GM12878 (cell line): ENCODE measurements around the gene CD7. TPM values are rescaled to one million over a fixed set of nuclear protein-coding genes. Genes with fewer than 3 reads are reported as not detected.
A peak's percentile ranks its signal among the peaks of the same experiment; 100 is the strongest.

ENCODE experiments used
- ATAC-seq: fragments of 200-7000 bp; cut with Tn5 transposase; 3 replicates; pipeline ENCODE4 v1.9.1; 2020; ENCODE audit warnings: mild to moderate bottlenecking, moderate library complexity
- BruUV-seq: library from RNA; stranded (reverse); fragments of 400-500 nt; replicated peaks from 2 replicates; lab custom pipeline; 2021; lab: Mats Ljungman, UMichigan
- CTCF ChIA-PET: fragments of 300-600 bp; sonication (Branson Sonifier 250); formaldehyde crosslinking; extraction: SDS; loops from one replicate; lab custom pipeline; 2021; ENCODE audit warnings: inconsistent platforms; lab: Yijun Ruan, JAX
- POLR2A ChIA-PET: fragments of 350-600 bp; formaldehyde crosslinking; extraction: SDS; loops from one replicate; lab custom pipeline; 2021; ENCODE audit warnings: inconsistent platforms; lab: Charles Lee
- RAD21 ChIA-PET: fragments of 300-600 bp; sonication (Branson Sonifier 250); formaldehyde crosslinking; loops from one replicate; lab custom pipeline; 2023; ENCODE audit warnings: antibody characterized with exemption; ENCODE audit not compliant: unreplicated experiment; lab: Charles Lee
- SMC1A ChIA-PET: fragments of 300-600 bp; sonication (Branson Sonifier 250); formaldehyde crosslinking; loops from one replicate; lab custom pipeline; 2023; ENCODE audit not compliant: unreplicated experiment, uncharacterized antibody; lab: Charles Lee
- DNase-seq: peaks from one replicate; pipeline ENCODE4 v3.0.0-alpha.2; 2011; ENCODE audit warnings: low read depth, low spot score
- FAIRE-seq: peaks from 3 replicates; lab custom pipeline; 2011; peaks lifted over from hg19 to GRCh38; lab: Jason Lieb, UNC
- H2AFZ ChIP-seq: 2 replicates; pipeline ENCODE4 v1.6.0; 2011; ENCODE audit warnings: low read depth, low read length, control low read depth; ENCODE audit not compliant: control insufficient read depth
- H3K27ac ChIP-seq: 2 replicates; pipeline ENCODE4 v1.5.1; 2011; ENCODE audit warnings: control low read depth; ENCODE audit not compliant: control insufficient read depth, insufficient read depth
- H3K27me3 ChIP-seq, 2 experiments: replicated peaks in 1 of 2; 2 replicates each; pipeline versions ENCODE4 v1.6.0 to v1.6.1; 2011; ENCODE audit warnings: low read length in 1 of 2; ENCODE audit not compliant: control insufficient read depth in 2 of 2, insufficient read depth in 2 of 2
- H3K36me3 ChIP-seq, 2 experiments: 2 replicates each; pipeline ENCODE4 v1.5.1; 2011; ENCODE audit warnings: low read length in 1 of 2; ENCODE audit not compliant: control insufficient read depth in 2 of 2, insufficient read depth in 2 of 2
- H3K4me1 ChIP-seq: 2 replicates; pipeline ENCODE4 v1.6.1; 2011; ENCODE audit warnings: mild to moderate bottlenecking, low read length, moderate library complexity, mixed read lengths; ENCODE audit not compliant: control insufficient read depth, insufficient read depth
- H3K4me2 ChIP-seq: 2 replicates; pipeline ENCODE4 v1.6.0; 2011; ENCODE audit warnings: control low read depth; ENCODE audit not compliant: control insufficient read depth, insufficient read depth
- H3K4me3 ChIP-seq: fragments of 200-600 bp; sonication (generic); 2 replicates; pipeline ENCODE4 v1.5.1; 2016
- H3K79me2 ChIP-seq: 2 replicates; pipeline ENCODE4 v1.6.0; 2011; ENCODE audit warnings: low read length; ENCODE audit not compliant: control insufficient read depth, insufficient read depth
- H3K9ac ChIP-seq: 2 replicates; pipeline ENCODE4 v1.8.0; 2011; ENCODE audit warnings: low read length, control low read depth, mixed read lengths; ENCODE audit not compliant: control insufficient read depth, insufficient read depth
- H3K9me3 ChIP-seq: replicated peaks from 3 replicates; pipeline ENCODE4 v1.5.1; 2011; ENCODE audit warnings: mild to moderate bottlenecking, low read length; ENCODE audit not compliant: control insufficient read depth, insufficient read depth
- H4K20me1 ChIP-seq: 2 replicates; pipeline ENCODE4 v1.6.0; 2011; ENCODE audit not compliant: control insufficient read depth, insufficient read depth
- BACH1 ChIP-seq: fragments of 450-650 bp; IDR thresholded peaks from 2 replicates; pipeline ENCODE4 v1.6.1; 2017; ENCODE audit warnings: mild to moderate bottlenecking, borderline replicate concordance
- CBFB ChIP-seq: IDR thresholded peaks from 2 replicates; pipeline ENCODE4 v1.6.1; 2016; ENCODE audit warnings: antibody characterized with exemption, low read depth
- CHD4 ChIP-seq: fragments of 200-600 bp; sonication (generic); IDR thresholded peaks from 2 replicates; pipeline ENCODE4 v1.6.1; 2016; ENCODE audit warnings: mild to moderate bottlenecking
- CTCF ChIP-seq, 3 experiments: IDR thresholded peaks in 2 of 3; conservative IDR thresholded peaks in 1 of 3; 2 replicates each; pipeline ENCODE4 v1.5.1; 2011; ENCODE audit warnings: low read depth in 3 of 3, low read length in 3 of 3, mild to moderate bottlenecking in 3 of 3, control low read depth in 2 of 3, moderate library complexity in 2 of 3, inconsistent platforms in 1 of 3, mixed read lengths in 1 of 3; ENCODE audit not compliant: control insufficient read depth in 2 of 3, insufficient read depth in 1 of 3; ENCODE audit errors: extremely low read depth in 1 of 3
- FOS ChIP-seq: IDR thresholded peaks from 3 replicates; pipeline ENCODE4 v1.6.1; 2011; ENCODE audit warnings: borderline replicate concordance; ENCODE audit not compliant: insufficient read length; ENCODE audit errors: extremely low read depth
- HDAC2 ChIP-seq: fragments of 200-600 bp; sonication (generic); IDR thresholded peaks from 2 replicates; pipeline ENCODE4 v1.6.1; 2017
- NFYA ChIP-seq: IDR thresholded peaks from 2 replicates; pipeline ENCODE4 v1.6.1; 2011; ENCODE audit warnings: low read depth, mild to moderate bottlenecking, low read length, improper control_type of control experiment, borderline replicate concordance
- POU2F2 ChIP-seq: IDR thresholded peaks from 3 replicates; pipeline ENCODE4 v1.6.1; 2011; ENCODE audit warnings: low read depth, mild to moderate bottlenecking, low read length, borderline replicate concordance
- RELA ChIP-seq: fragments of 450-650 bp; IDR thresholded peaks from 2 replicates; pipeline ENCODE4 v1.8.0; 2014; ENCODE audit warnings: borderline replicate concordance; ENCODE audit not compliant: partially characterized antibody
- SPI1 ChIP-seq: IDR thresholded peaks from 2 replicates; pipeline ENCODE4 v1.6.1; 2011; ENCODE audit warnings: low read depth, mild to moderate bottlenecking, low read length, moderate library complexity, borderline replicate concordance; ENCODE audit not compliant: insufficient read depth
- TCF12 ChIP-seq: IDR thresholded peaks from 2 replicates; pipeline ENCODE4 v1.6.1; 2011; ENCODE audit warnings: low read depth, mild to moderate bottlenecking, low read length
- USF2 ChIP-seq: IDR thresholded peaks from 2 replicates; pipeline ENCODE4 v1.6.1; 2011; ENCODE audit warnings: low read depth, low read length, improper control_type of control experiment, borderline replicate concordance
- WRNIP1 ChIP-seq: IDR thresholded peaks from 2 replicates; pipeline ENCODE4 v1.6.1; 2011; ENCODE audit warnings: low read depth, low read length, improper control_type of control experiment, borderline replicate concordance
- WGBS: methylation state at CpG from one replicate; pipeline ENCODE4 v1.1.6; 2016; ENCODE audit warnings: low lambda C conversion rate; ENCODE audit not compliant: insufficient replicate concordance, insufficient coverage; ENCODE audit errors: missing lambda C conversion rate; 5-methylcytosine and 5-hydroxymethylcytosine counted together
- in situ Hi-C: fragments of 300-500 bp; cut with MboI; formaldehyde crosslinking; loops from 9 replicates; pipeline ENCODE4 v1.14.3; 2018; ENCODE audit warnings: mixed read lengths
- intact Hi-C: fragments of 100-400 bp; cut with micrococcal nuclease; formaldehyde crosslinking; loops from one replicate; pipeline ENCODE4 v1.14.2; 2022; ENCODE audit not compliant: unreplicated experiment
- polyA plus RNA-seq, 11 experiments: library from polyadenylated mRNA; depleted of rRNA in 4 of 11; unstranded in 6 of 11; stranded (reverse) in 5 of 11; fragments of >200 nt; fragmentation: Nextera tagmentation in 4 of 11; fragmentation: Illumina TruSeq in 1 of 11; extraction: Ambion mirVana in 4 of 11; extraction: Trizol in 1 of 11; gene quantifications; 1 replicate in 1 of 11; 2 replicates in 10 of 11; pipeline versions ENCODE4 v1.2.1 to v1.2.3, GENCODE V29; 2011 to 2016; ENCODE audit warnings: inconsistent platforms in 2 of 11, missing spikeins in 2 of 11, low read depth in 1 of 11
- total RNA-seq, 4 experiments: library from RNA; depleted of rRNA in 3 of 4; stranded (reverse); fragments of >200 nt in 3 of 4; fragmentation: Illumina TruSeq in 1 of 4; extraction: Trizol in 1 of 4; gene quantifications; 2 replicates each; pipeline versions ENCODE4 v1.2.1 to v1.2.3, GENCODE V29; 2013 to 2021

The CD7 gene
- total and polyA plus RNA-seq, 10 of the 15 experiments (the other 5 are each of a cell fraction or from before 2014, with no cell fraction given): 0.33 TPM; not detected in 9

- no peaks in the 10 kb centered on the region for H3K9me3 ChIP-seq
- no peaks in the 10 kb centered on the region for H3K79me2 ChIP-seq
- DNase-seq (no peak), ATAC-seq (peak; percentile 67), FAIRE-seq (no peak)
- H3K27me3 ChIP-seq: no peaks in the 10 kb centered on the region
- ChIA-PET CTCF (interaction anchor here (0.6 to 1.8 kb wide), 9 partner anchors 8 to 191 kb away, joined by 3 to 8 read pairs (median 4); partner anchors contain the start of gene UTS2R), SMC1A (interaction anchor here (0.8 to 1.2 kb wide), 3 partner anchors 8 to 61 kb away, joined by 3 read pairs; no protein-coding TSS in a partner anchor), RAD21 (interaction anchor here (1.2 kb wide), 1 partner anchor 43 kb away, joined by 6 read pairs; no protein-coding TSS in a partner anchor), POLR2A (no interaction called here)
- H3K4me2 ChIP-seq: no peak within 1 kb of the TSS
- H3K27ac ChIP-seq: no peak within 1 kb of the TSS
- no peak within 1 kb of the TSS for H3K4me3 ChIP-seq
- H3K36me3 ChIP-seq: no peaks in the 10 kb centered on the region
- no peak within 1 kb of the TSS; the same call in 1 of the 2 replicates for H2AFZ ChIP-seq
- in situ Hi-C loops: no loop called here
- WGBS: 64% methylated on average over 21 of the region's 21 CpGs
- H4K20me1 ChIP-seq: no peaks in the 10 kb centered on the region
- H3K9ac ChIP-seq: no peak within 1 kb of the TSS
- no TSS peak for BruUV-seq
- H3K4me1 ChIP-seq: peaks cover 4% of the 10 kb centered on the region; the same call in 1 of the 2 replicates
- intact Hi-C loops: no loop called here
- TF ChIP-seq BACH1 (peak; percentile 92), CTCF (IDR thresholded peaks at IDR 0.05 in 2 of 3, conservative IDR thresholded peaks at IDR 0.05 in 1 of 3; ENCODE audit: control insufficient read depth in 2 of 3, extremely low read depth in 1 of 3, insufficient read depth in 1 of 3, low read depth in 3 of 3, low read length in 3 of 3) (peak in 1 of 3 experiments; percentile 10; a peak in 1 of 6 replicates), RELA (no peak), HDAC2 (no peak), CHD4 (no peak), FOS (no peak), WRNIP1 (no peak), TCF12 (no peak), SPI1 (no peak), CBFB (no peak), POU2F2 (peak; percentile 93; the same call in 2 of the 3 replicates), USF2 (no peak), NFYA (no peak)
Measured at GRCh38 chr17:82358465-82359350, 41.3 kb upstream of the CD7 start, which contains the start of gene TEX19. Gene TEX19, plus strand, starts transcription at chr17:82359247. Its CDS starts 2,904 bp downstream, at chr17:82362151.
